COLO668 (cell line): Measurements from ENCODE around the gene MED10.

Experiments used
- DNase-seq: peaks from one replicate; lab custom pipeline; 2025; ENCODE audit not compliant: unreplicated experiment; lab: John Stamatoyannopoulos, UW

Gene MED10

DNA sequence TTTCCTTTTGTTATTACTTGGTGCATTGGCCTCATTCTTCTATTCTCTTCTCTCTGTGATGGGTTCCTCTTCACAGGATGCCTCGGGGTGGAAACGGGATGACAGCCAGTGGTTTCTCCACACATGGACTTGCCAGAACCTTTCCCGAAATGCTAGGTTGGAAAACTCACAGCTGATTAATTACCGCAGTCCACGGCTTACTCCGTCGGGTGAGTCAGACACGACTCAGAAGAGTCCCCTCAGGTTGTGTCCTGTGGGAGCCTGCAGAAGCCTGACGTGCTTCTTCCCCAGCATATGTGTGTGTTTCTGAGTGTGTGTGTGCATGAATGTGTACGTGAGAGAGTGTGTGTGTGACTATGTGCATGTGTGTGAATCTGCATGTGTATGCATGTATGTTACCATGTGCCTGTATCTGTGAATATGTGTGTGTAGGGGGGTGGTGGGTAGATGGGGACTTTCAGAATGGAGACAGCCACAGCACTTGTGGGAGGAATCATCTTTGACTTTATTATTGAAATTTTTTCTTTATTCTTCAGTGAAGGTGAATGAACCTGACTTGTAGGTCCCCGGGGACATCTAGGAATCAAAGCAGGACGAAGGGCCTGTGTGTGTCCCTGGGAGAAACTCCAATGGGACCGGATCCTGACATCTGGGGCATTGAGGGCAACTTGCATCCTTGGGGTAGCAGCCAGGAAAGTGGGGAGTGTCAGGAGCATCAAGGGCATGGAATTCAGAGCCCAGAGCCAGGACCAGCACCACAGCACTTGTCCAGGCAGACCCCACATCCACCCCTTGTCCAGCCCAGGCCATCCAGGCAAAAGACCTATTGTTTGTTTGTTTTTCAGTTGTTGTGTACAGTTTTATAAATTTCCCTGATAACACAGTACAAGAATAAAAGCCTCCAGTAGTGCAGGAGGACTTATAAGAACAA is 21.9 kb upstream of the MED10 start:
- DNase-seq: no peak

GRCh38 chr5:6398570-6399230 is 20.4 kb upstream of the MED10 start:
- no peak for DNase-seq

- no peak for DNase-seq
These were observed 19.4 kb upstream of the MED10 start for GRCh38 chr5:6397536-6398269.

DNA sequence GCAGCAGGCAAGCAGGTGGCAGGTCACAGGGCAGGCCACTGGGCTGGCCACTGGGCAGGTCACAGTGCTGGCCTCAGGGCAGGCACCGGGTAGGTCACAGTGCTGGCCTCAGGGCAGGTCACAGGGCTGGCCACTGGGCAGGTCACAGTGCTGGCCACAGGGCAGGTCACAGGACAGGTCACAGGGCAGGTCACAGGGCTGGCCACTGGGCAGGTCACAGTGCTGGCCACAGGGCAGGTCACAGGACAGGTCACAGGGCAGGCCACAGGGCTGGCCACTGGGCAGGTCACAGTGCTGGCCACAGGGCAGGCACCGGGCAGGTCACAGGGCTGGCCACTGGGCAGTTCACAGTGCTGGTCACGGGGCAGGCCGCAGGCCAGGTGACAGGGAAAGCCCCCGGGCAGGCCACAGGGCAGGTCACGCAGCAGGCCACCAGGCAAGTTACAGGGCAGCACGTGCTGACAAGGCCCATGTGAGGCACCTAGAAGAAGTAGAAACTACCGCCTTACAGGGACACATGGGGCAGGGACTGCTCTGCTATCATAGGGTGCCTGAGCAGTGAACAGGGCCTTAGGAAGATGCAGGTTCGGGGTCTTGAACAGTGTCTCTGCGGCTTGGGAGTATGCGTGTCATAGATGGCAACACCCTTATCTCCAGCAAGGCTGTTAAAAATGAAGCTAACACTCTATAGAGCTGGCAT is 18.6 kb upstream of the MED10 start:
- DNase-seq: no peak

DNA sequence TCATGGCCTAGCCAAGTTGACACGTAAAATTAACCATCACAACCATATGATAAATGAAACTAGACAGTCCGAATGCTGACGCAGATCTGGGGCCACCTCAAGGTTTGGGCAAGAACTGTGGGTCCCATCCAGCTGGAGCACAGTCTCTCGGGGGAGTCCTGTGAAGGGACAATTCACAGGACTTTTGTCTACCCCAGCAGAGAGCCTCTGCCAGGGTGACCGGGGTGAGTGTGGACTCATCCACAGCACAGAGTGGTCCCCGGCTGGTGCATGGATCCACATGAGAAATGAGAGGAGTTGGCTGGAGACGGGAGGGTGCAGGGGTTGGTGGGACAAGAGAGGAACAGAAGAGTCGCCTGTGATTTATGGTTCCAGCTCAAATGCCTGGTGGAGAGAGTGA is 17.7 kb upstream of the MED10 start:
- no peak for DNase-seq

GRCh38 chr5:6395621-6396020 is 17.3 kb upstream of the MED10 start:
- no peak for DNase-seq

GRCh38 chr5:6395102-6395445 is 16.7 kb upstream of the MED10 start:
- DNase-seq: no peak

GRCh38 chr5:6394429-6395101 is 16.2 kb upstream of the MED10 start:
- DNase-seq: no peak

- DNase-seq: no peak
These were observed 15.3 kb upstream of the MED10 start for GRCh38 chr5:6393596-6394194.

DNA sequence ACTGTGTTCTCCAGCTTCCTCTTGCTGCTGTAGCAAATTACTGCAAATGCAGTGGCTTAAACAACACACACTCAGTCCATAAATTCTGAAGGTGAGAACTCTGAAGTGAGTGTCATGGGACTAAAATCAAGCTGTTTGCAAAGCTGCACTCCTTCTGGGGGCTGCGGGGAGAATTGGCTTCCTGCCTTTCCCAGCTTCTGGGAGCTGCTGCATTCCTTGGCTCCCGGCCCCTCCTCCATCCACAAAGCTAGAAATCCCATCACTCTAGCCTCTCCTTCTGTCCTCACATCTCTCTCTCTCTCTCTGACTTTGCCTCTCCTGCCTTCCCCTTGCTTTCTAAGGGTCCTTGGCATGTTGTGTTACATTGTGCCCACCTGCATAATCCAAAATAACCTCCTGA is 14.2 kb upstream of the MED10 start:
- DNase-seq: no peak

DNA sequence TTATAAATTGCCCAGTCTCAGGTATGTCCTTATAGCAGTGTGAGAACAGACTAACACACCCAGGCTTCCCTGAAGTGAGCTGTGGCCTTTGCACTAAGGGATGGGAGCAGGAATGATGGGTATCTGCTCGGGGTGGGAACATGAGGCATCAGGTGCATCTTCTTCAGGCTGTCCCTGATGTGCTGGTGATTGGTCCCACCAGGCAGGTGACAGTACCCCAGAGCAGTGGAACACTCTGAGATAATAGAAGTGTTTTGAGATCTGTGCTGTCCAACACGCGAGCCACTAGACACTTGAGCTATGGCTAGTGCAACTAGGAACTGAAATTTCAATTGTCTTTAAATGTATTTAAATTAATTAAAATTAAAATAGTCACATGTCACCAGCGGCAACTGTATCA is 12.8 kb upstream of the MED10 start:
- DNase-seq: no peak

DNA sequence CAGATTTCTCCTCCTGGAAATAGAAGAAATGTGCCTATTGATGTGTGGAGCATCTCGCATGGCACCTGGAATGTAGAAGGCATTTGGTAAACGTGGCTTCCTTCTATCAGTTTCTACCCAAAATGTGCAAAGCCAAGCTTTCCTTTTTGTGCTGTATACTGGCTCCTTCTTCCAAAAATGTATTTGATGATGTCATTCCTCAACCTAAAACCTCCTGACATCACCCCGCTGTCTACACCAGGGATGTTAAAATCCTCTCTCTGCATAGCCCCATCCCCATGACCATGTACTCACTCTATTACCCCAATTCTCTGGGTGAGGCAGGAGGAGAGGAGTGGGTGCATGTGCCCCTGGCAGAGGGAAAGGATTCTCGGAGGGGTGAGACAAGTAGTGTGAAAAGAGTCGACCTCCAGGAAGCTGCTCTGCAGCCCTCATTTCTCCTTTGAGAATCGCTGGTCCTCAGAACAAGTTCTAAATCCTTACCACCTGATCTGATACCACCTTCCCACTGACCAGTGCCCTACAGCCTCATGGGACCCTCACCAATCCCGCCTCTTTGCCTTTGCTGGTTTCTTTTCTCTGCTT is 11.7 kb upstream of the MED10 start:
- DNase-seq: no peak

- no peak for DNase-seq
These were observed 11.1 kb upstream of the MED10 start for GRCh38 chr5:6389397-6389796.

DNA sequence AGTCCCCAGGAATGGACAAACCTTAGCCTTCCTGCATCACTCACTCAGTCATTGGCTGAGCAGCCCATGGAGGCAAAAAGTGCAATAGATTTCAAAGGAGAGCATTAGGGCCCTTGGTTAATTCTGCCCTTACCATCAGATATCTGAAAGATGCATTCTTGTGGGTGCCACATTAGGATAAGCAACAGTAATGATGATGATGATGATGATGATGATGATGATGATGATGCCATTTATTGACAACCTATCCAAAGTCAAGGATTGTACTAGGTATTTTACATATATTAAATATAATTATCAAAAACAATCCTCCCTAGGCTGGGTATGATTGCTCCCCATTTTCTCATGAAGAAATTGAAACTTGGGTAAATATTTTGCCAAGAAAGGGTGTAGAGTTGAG is 9.6 kb upstream of the MED10 start:
- no peak for DNase-seq

GRCh38 chr5:6386271-6386670 is 7.9 kb upstream of the MED10 start:
- no peak for DNase-seq

GRCh38 chr5:6384856-6385255 is 6.5 kb upstream of the MED10 start:
- no peak for DNase-seq

- DNase-seq: peak; percentile 80
These were observed 5.0 kb upstream of the MED10 start for GRCh38 chr5:6383376-6383775.

GRCh38 chr5:6379246-6379645 is 899 bp upstream of the MED10 start:
- no peak for DNase-seq

DNA sequence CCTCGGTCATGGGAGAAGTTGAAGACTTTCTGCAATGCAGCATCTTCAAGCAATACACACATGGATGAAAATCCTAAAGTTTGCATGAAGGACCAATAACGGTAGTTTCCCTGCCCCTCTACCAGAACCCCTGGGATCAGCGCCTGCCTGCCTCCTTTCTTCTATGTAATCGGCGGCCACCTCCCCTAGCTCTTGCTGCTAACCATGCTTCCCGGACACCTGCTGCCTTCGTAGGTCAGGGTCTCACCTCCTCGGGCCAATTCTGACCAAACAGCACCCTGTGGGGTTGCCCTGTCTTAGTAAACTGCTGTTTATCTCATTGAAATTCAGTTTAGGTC is 388 bp upstream of the MED10 start:
- DNase-seq: no peak

GRCh38 chr5:6377582-6377904 is 804 bp downstream of the MED10 start:
- no peak for DNase-seq
